GM12872 (cell line): ENCODE results near the gene DIP2C.

Source experiments
- TF ChIP-seq, protein P1 (sequence below): IDR thresholded peaks from 3 replicates; pipeline ENCODE4 v1.5.1; 2011; ENCODE audit warnings: low read depth, mild to moderate bottlenecking, low read length, moderate library complexity; ENCODE audit not compliant: insufficient read depth

Gene DIP2C

DNA sequence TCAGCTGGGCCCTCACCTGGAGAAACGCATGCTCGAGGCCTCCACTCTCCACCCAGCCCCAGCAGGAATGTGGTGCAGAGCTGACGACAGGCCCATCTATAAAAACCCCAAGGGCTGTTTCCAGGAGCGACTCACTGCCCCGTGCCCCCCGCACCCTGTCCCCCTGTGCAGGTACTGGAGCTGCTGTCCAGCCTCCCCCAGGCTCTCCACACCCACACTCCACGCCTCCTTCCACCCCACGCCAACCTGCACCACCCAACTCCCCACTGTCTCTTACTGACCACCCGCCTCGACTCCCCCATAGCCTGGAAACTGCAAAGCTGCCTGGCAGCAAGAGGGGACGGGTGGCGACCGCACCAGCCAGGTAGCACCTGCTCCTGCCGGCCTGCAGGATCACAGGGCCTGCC, 43.3 kb downstream of the DIP2C start:
- TF ChIP-seq, protein P1, sequence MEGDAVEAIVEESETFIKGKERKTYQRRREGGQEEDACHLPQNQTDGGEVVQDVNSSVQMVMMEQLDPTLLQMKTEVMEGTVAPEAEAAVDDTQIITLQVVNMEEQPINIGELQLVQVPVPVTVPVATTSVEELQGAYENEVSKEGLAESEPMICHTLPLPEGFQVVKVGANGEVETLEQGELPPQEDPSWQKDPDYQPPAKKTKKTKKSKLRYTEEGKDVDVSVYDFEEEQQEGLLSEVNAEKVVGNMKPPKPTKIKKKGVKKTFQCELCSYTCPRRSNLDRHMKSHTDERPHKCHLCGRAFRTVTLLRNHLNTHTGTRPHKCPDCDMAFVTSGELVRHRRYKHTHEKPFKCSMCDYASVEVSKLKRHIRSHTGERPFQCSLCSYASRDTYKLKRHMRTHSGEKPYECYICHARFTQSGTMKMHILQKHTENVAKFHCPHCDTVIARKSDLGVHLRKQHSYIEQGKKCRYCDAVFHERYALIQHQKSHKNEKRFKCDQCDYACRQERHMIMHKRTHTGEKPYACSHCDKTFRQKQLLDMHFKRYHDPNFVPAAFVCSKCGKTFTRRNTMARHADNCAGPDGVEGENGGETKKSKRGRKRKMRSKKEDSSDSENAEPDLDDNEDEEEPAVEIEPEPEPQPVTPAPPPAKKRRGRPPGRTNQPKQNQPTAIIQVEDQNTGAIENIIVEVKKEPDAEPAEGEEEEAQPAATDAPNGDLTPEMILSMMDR = no peak

DNA sequence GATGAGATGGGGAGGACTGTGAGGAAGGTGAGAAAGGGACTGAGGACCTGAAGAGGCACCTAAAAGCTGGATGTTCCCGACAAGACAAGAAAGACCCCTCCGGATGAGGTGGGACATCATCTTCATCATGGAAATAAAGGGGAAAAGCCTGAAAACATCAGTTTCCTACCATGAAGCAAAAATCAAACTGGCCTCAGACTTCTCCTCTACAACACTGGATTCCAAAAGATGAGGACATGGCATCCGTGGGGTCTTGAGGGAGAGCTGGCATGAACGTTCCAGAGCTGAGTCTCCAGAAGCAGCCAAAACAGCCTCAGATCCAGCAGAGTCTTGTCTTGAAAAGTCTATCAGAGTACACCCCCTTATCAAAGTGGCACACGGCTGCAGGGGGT, 44.5 kb downstream of the DIP2C start:
- TF ChIP-seq, protein P1 = no peak

DNA sequence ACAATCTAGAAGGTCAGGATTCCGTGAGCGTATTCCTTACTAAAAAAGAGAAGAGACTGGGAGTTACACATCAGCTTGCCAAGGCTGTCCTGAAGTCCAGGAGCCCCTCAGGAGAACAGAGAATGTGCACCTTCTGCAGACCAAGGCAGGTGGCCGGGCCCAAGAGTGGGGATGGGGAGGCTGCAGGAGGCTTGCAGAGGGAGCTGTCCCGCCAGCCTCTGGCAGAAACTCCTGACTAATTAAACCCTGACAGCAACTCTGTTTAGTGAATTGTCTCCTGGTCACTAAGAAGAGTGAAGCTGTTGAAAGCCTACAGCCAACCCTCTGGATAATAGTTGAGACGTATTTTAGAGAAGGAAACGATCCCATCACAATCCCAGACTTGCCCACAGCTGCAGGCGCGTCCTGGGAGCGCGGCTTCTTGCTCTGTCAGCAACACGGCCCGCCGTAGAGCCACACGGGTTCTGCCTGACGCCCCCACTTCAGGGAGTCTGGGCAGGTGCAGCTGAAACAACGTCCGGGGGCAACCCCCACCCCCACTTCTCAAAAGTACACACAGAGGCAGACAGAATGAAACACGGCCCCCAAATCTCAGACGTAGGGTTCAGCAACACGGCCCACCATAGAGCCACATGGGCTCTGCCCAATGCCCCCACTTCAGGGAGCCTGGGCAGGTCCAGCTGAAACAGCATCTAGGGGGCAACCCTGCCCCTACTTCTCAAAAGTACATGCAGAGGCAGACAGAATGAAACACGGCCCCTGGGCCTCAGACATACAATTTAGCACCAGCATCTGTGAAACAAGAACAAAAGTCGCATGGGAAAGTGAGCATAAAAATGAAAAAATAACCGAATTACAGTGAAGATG, 45.2 kb downstream of the DIP2C start:
- TF ChIP-seq, protein P1 = no peak

- TF ChIP-seq, protein P1 = no peak
These were observed 47.1 kb downstream of the DIP2C start for GRCh38 chr10:642186-642890.

DNA sequence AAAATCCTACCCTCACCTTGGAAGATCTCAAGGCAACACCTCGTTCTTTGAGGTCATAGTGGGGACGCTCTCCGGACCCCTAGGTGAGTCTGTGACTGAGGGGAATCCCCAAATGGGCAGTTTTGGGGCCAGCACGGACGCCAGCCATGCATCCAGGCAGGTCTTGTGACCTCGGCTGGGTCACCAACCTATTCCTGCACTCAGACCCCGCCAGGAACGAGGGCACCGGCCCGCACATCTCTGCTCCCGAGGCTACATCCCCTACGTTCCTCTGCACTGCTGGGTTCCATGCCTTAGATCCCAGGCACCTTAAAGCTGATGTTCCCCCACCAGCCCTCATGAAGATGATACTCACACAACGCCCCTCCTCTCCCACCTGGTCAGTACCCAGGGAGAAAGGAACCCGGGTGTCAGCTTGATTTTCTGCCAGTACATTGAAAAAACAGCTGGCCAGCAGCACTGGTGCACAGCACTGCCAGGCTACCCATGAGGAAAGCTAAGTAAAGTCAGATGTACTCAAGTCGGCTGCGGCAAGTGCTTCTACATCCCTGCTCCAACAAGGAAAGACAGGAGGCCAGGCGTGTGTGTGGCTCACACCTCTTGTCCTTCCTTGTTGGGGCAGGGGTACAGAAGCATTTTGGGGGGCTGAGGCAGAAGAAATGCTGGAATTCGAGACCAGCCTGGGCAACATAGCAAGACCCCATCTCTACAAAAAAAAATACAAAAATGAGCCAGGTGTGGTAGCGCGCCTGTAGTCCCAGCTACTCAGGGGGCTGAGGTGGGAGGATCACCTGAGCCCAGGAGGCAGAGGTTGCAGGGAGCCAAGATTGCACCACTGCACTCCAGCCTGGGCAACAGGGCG, 48.1 kb downstream of the DIP2C start:
- TF ChIP-seq, protein P1 = no peak

DNA sequence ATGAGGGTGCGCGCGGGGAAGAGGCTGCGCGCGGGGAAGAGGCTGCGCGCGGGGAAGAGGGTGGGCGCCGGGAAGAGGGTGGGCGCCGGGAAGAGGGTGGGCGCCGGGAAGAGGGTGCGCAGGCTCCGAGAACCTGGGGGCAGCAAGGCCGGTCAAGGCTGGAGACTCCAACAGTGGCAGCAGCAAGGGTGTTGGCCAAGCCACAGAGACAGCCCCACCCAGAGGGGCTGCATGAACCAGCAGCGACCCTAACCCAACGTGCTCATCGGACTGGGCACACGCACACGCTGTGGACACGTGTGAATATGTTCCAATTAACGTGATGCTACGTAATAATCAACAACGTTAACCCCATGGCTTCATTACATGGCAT, 48.8 kb downstream of the DIP2C start:
- TF ChIP-seq, protein P1 = no peak
